Effector memory CD8-positive, alpha-beta T cell (primary cell): Measurements from ENCODE around the gene VGLL4.
"Not testable (repeated sequence)": the region's sequence is repeated elsewhere in the genome, so short reads cannot be mapped to it uniquely, and the experiment has no call there.

Source experiments
- ATAC-seq: fragments of 150-1000 bp; cut with Tn5 transposase; replicated peaks from 2 replicates; pipeline ENCODE4 v1.10.0; 2021; ENCODE audit warnings: mild to moderate bottlenecking, moderate library complexity
- DNase-seq, 3 experiments: peaks; one replicate each; pipeline ENCODE4 v3.0.0; 2021
- H3K27ac Mint-ChIP-seq, 2 donors: one replicate each; pipeline ENCODE4 v1.8.0; 2022; ENCODE audit warnings: mild to moderate bottlenecking in 2 of 2, mixed read lengths in 2 of 2, moderate library complexity in 2 of 2
- H3K27me3 Mint-ChIP-seq, 2 donors: one replicate each; pipeline ENCODE4 v1.8.0; 2022; ENCODE audit warnings: mixed read lengths in 2 of 2
- H3K36me3 Mint-ChIP-seq: one replicate; pipeline ENCODE4 v1.8.0; 2022; ENCODE audit warnings: mild to moderate bottlenecking, moderate library complexity, mixed read lengths; ENCODE audit not compliant: insufficient read depth
- H3K4me1 Mint-ChIP-seq, 2 donors: one replicate each; pipeline ENCODE4 v1.8.0; 2022; ENCODE audit warnings: low read depth in 2 of 2, mixed read lengths in 2 of 2
- H3K4me3 Mint-ChIP-seq, 2 donors: one replicate each; pipeline ENCODE4 v1.8.0; 2022; ENCODE audit warnings: mild to moderate bottlenecking in 2 of 2, mixed read lengths in 2 of 2, moderate library complexity in 2 of 2
- H3K9me3 Mint-ChIP-seq, 2 donors: one replicate each; pipeline ENCODE4 v1.8.0; 2022; ENCODE audit warnings: mixed read lengths in 2 of 2

The VGLL4 gene

DNA sequence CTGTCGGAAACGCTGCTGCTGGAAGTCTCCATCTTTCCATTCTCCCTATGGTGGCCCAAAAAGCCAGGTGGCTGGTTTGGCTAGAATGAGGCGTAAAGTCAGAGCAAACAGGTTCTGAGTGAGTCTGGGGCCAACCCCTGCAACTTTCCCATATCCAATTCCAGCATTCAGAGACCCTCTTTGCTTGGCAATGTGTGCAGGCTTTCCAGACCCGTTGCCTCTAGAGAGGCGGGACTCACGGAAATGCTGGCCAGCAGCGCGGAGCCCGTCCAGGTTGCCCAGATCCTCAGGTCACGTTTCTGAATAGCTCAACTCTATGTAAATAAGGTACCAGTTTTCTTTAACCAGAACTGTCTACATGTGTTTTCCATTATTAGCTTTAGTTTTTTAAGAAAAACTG lies 68.0 kb downstream of the VGLL4 start:
- Mint-ChIP-seq H3K9me3 (no peaks in the 10 kb centered on the region), H3K27ac (peak overlapping the region; percentile 23 to 31), H3K36me3 (peaks cover 4% of the 10 kb centered on the region), H3K4me1 (peaks cover 17 to 36% of the 10 kb centered on the region in 2 donors), H3K27me3 (no peaks in the 10 kb centered on the region), H3K4me3 (no peak overlapping the region)
- no peak for DNase-seq
- no peak for ATAC-seq

DNA sequence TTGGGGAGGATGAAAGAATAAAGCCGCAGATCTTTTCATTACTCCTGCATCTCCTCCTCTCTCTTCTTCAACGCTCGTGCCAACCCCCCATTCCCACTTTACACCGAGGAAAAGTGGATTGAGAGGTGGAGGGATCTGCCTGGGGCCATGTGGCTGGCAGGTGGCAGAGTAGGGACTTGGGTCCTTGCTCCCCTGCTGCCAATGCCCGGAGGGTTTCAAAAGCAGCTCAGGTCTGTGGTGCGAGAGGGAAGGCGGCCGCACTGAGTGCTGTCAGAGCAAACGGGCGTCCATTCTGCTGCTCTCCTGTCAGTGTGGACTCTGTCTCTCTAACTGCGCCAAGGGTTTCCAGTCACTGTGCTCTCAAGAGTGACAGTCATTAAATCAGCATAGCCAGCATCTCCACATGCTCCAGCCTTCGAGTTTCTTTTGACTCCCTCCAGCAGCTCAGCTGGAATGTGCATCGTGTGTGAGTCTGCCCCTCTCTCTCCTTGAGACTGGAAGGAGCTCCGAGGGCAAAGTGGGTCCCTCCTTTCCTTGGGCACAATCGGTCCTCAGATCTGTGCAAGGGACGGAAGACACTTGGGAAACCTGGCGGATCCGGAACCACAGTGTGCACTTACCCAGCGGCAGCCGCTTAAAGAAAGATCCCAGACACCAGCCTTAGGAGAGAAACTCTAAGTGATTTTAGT lies 68.6 kb downstream of the VGLL4 start:
- no peak for DNase-seq
- H3K27me3 Mint-ChIP-seq: no peaks in the 10 kb centered on the region
- peak overlapping the region in 1 of 2 donors; percentile 31 for H3K27ac Mint-ChIP-seq
- peaks cover 4% of the 10 kb centered on the region for H3K36me3 Mint-ChIP-seq
- H3K9me3 Mint-ChIP-seq: no peaks in the 10 kb centered on the region
- no peak overlapping the region for H3K4me3 Mint-ChIP-seq
- H3K4me1 Mint-ChIP-seq: peaks cover 15 to 37% of the 10 kb centered on the region in 2 donors
- ATAC-seq: no peak

DNA sequence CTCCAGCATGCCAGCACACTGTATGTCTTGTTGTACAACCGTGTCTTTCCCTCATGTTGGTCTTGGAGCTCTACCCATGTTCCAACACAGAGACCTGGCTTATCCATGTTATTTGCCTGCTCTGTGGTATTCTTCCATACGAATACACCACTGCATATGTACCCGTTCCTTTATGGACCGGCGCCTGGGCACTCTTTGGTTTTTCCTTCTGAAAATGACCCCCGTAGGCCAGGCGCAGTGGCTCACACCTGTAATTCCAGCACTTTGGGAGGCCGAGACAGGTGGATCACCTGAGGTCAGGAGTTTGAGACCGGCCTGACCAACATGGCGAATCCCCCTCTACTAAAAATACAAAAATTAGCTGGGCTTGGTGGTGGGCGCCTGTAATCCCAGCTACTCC lies 71.1 kb downstream of the VGLL4 start:
- DNase-seq, H3K9me3 Mint-ChIP-seq, H3K4me3 Mint-ChIP-seq, H3K27me3 Mint-ChIP-seq, ATAC-seq: not testable (repeated sequence)
- Mint-ChIP-seq H3K36me3 (peaks cover 10% of the 10 kb centered on the region), H3K4me1 (peaks cover 12 to 32% of the 10 kb centered on the region in 2 donors), H3K27ac (peak overlapping the region in 1 of 2 donors; percentile 83)

DNA sequence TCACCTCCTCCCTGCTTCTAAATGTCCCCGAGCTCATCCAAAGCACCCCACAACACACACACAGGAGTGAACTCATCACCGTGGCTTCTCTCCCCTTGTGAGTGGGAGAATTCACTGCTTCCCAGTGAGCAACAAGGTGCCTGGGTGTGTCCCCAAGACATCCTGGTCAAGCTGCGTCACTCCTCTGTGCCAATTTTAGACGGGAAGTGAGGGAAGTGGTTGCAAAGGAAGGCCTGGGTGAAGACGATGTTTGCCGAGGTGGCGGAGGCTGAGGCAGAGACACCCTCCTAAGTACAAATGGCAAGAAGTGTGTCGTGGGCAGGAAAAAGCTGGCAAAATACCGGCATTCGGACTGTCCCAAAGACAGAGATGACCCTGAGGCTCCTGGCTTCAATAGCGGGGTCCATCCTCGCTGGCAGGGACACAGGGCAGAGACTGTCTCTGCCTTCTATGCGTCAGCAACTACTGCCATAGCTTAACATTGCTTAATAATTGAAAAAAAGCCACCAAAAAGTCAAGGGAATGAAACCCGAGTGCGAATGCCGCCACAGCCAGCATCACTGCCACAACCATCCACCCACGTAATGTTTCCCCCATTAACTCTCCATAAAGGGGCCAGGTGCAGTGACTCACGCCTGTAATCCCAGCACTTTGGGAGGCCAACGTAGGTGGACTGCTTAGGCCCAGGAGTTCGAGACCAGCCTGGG lies 72.8 kb downstream of the VGLL4 start:
- Mint-ChIP-seq H3K9me3 (no peaks in the 10 kb centered on the region), H3K36me3 (peaks cover 11% of the 10 kb centered on the region), H3K27ac (peak overlapping the region; percentile 68 to 73), H3K4me1 (peaks cover 19 to 24% of the 10 kb centered on the region in 2 donors), H3K4me3 (no peak overlapping the region), H3K27me3 (no peaks in the 10 kb centered on the region)
- ATAC-seq (no peak), DNase-seq (no peak)

DNA sequence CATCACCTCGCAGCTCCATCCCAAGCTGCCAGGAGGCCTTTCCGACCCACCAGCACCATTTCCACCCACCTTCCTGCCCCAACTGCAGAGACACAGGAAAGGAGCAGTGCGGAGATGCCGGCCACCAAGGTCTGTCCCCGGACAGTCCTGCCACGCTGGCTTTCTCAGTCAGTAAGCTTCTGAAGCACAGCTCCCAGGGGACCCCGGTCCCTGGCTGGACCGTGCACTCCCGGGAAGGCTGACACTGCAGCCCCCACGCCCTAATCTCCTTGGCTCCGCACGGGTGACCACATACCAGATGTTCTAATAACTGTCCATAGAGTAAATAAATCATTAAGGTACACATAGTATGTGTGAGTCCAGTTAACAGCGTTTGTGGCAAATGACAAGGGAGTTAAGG lies 73.5 kb downstream of the VGLL4 start:
- peaks cover 19 to 24% of the 10 kb centered on the region in 2 donors for H3K4me1 Mint-ChIP-seq
- H3K9me3 Mint-ChIP-seq: no peaks in the 10 kb centered on the region
- peak overlapping the region; percentile 68 to 73 for H3K27ac Mint-ChIP-seq
- peaks cover 11% of the 10 kb centered on the region for H3K36me3 Mint-ChIP-seq
- DNase-seq: no peak
- H3K27me3 Mint-ChIP-seq: no peaks in the 10 kb centered on the region
- no peak overlapping the region for H3K4me3 Mint-ChIP-seq
- no peak for ATAC-seq

DNA sequence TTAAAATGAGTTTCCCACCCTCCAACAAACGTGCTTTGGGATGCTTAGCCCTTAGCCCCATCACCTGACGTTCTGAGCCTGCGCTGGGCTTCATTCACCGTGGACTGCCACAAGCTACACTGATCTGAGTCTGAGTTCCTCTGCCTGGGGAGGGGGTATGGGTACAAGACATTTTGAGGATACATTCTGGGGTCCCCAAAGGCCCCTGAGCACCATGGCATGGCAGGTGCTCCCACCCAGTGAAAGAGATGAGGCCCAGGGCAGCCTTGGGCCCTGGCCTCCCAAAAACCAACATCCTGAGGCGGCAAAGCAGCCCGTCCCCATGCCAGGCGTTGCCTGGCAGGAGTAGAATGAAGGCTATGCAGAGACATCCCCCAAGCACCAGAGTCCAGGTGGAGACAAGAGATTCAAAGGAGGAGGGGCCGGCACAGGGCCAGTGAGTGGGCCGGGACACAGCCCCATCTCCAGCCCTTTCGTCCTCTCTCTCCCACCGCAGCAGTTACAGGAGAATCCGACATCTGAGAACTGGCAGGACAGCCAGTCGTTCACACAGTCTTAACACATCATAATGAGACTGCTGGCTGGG lies 74.5 kb downstream of the VGLL4 start:
- Mint-ChIP-seq H3K27ac (peak overlapping the region; percentile 68 to 83), H3K4me1 (peaks cover 15 to 24% of the 10 kb centered on the region in 2 donors), H3K27me3 (no peaks in the 10 kb centered on the region), H3K36me3 (peaks cover 11% of the 10 kb centered on the region), H3K4me3 (no peak overlapping the region), H3K9me3 (no peaks in the 10 kb centered on the region)
- DNase-seq: no peak
- ATAC-seq: no peak

DNA sequence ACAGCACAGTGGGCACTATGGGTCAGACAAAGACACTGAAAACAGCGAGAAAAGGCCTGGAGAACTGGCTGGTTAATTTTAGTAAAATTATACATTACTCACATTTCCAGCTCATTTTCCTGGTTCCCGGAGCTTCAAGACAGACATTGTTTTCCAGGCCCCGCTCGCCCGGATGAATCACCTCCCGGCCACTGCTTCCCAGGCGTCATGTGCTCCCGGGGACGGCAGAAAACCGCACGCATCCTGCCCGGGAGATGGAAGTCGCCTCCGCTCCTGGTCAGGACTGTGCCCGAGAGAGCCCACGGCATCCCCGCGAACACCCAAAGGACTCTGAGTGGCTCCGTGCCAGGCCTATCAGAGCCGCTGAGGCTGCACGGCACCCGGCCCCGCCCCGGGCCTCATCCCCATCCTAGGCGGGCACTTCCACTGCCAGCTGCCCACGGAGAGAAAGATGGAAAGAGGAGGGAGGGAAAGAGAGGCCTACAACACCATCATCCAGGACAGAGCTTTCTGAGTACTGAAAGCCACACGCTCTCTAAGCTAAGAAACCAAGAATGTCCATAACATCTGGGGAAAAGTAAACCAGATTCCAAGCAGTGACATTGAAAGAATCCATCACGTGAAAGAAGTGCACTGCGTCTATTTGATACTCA lies 75.1 kb downstream of the VGLL4 start:
- H3K4me1 Mint-ChIP-seq: peaks cover 16 to 23% of the 10 kb centered on the region in 2 donors
- ATAC-seq (no peak), DNase-seq (no peak)
- H3K9me3 Mint-ChIP-seq: no peaks in the 10 kb centered on the region
- no peaks in the 10 kb centered on the region for H3K27me3 Mint-ChIP-seq
- peak overlapping the region; percentile 68 to 83 for H3K27ac Mint-ChIP-seq
- H3K36me3 Mint-ChIP-seq: peaks cover 16% of the 10 kb centered on the region
- no peak overlapping the region for H3K4me3 Mint-ChIP-seq

DNA sequence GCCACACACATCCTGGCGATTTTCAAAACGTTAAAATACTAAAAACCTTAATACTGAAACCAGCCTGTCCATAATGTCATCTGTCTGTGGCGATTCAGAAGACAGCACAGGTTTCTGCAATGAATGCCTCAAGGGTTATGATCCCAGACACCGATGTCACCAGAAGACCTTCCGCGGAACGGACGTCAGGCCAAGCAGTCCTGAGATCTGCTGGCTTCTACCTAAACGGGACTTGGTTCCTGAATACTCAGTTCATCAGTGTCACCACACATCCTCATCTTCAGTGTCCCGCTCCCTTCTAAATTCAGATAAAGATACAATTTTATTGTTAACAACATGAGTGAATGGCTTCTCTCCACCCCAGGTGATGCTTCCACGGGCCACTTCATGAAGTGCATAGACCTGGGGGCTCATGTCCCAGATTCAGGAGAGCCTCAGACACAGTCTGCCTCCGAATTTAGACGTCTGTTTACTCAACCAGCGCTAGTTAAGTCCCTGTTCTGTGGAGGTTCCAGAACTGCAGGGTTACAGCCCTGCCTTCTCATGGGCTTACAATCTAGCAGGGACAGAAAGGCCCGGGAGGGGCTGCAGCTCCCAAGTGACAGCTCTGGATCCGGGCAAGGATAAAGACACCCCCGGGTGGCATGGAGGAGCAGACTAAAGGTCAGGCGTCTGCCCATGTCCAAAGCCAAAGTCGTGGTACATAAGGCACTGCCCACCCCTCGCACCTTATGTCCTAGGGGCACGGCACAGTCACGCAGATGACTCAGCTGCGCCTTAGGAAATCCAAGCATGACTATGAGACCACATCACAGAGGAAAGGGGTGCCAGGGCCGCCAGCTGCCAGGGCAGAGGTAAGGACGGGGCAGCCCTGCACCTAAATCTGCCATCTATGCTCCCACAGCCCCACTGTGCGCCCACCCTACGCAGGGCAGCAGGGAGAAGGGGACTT lies 75.9 kb downstream of the VGLL4 start:
- peak overlapping the region in 1 of 2 donors; percentile 68 for H3K27ac Mint-ChIP-seq
- no peak overlapping the region for H3K4me3 Mint-ChIP-seq

DNA sequence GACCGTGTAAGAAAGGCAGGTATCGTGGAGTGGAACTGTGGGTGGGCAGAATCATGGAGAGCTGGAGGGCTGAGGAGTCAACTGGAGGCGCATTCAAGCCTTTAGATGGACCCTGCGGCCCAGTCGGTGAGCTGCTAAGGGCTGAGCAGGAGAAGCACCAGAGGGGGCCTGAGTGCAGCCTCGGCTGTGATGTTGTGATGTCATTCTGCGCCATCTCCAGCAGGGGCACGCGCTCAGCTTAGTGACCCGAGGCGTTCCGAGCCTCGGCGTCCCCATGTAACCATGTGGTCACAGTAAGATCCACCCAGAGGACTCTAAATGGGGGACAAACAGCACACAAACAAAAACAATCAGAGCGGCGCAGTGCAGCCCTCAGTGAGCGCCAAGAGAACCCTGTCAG lies 76.8 kb downstream of the VGLL4 start:
- H3K27ac Mint-ChIP-seq: no peak overlapping the region
- H3K9me3 Mint-ChIP-seq: no peaks in the 10 kb centered on the region
- no peak overlapping the region for H3K4me3 Mint-ChIP-seq
- no peaks in the 10 kb centered on the region for H3K27me3 Mint-ChIP-seq
- H3K4me1 Mint-ChIP-seq: peaks cover 15 to 20% of the 10 kb centered on the region in 2 donors
- no peak for DNase-seq
- no peak for ATAC-seq
- peaks cover 24% of the 10 kb centered on the region for H3K36me3 Mint-ChIP-seq

More for the DNA sequence above, 75.9 kb downstream of the VGLL4 start:
- peaks cover 18% of the 10 kb centered on the region for H3K36me3 Mint-ChIP-seq
- H3K27me3 Mint-ChIP-seq: no peaks in the 10 kb centered on the region
- H3K9me3 Mint-ChIP-seq: no peaks in the 10 kb centered on the region
- DNase-seq (no peak), ATAC-seq (no peak)
- peaks cover 18 to 24% of the 10 kb centered on the region in 2 donors for H3K4me1 Mint-ChIP-seq

DNA sequence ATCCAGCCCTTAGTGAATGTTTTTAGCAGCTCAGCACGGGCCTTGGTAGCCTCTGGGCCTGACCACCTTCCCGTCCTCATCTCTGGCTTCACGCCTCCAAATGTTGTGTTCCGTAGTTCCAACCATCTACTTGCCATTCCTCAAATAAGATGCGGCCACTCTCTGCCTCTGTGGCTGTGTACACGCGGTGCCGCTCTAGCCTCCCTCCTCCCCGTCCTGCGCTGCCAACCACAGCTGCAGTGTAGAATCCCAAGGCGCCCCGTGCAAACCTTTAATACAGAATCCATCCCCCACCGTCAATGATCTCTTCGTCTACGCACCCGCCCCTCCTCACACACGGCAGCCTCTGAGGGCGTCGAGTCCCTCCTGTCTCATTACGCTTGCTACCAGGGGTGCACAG lies 77.2 kb downstream of the VGLL4 start:
- Mint-ChIP-seq H3K36me3 (peaks cover 26% of the 10 kb centered on the region), H3K27ac (no peak overlapping the region)
- ATAC-seq: no peak

DNA sequence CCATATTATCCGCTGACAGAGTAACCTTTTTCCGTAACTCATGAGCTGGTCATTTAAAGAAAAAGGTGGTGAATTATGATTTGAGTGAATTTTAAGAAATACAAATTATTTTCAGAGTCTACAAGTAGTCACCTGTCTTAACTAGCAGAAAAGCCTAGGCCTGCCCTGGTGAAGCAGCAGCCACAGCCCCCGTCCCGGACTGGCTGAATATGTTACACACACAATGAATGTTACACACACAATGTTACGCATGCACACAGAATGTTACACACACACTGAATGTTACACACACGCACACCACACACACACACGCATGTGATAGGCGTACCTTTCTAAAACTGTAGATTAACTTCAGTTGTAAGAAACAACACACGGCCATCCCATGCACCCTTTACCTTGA lies 77.8 kb downstream of the VGLL4 start:
- no peaks in the 10 kb centered on the region for H3K9me3 Mint-ChIP-seq
- no peak for DNase-seq
- H3K27me3 Mint-ChIP-seq: no peaks in the 10 kb centered on the region
- H3K4me1 Mint-ChIP-seq: peaks cover 15 to 20% of the 10 kb centered on the region in 2 donors
- no peak overlapping the region for H3K4me3 Mint-ChIP-seq
- ATAC-seq: no peak
- H3K27ac Mint-ChIP-seq: peak overlapping the region in 1 of 2 donors; percentile 13
- H3K36me3 Mint-ChIP-seq: peaks cover 26% of the 10 kb centered on the region

More for the DNA sequence above, 77.2 kb downstream of the VGLL4 start:
- H3K27me3 Mint-ChIP-seq: no peaks in the 10 kb centered on the region
- H3K4me1 Mint-ChIP-seq: peaks cover 15 to 20% of the 10 kb centered on the region in 2 donors
- DNase-seq: no peak
- no peak overlapping the region for H3K4me3 Mint-ChIP-seq
- no peaks in the 10 kb centered on the region for H3K9me3 Mint-ChIP-seq

DNA sequence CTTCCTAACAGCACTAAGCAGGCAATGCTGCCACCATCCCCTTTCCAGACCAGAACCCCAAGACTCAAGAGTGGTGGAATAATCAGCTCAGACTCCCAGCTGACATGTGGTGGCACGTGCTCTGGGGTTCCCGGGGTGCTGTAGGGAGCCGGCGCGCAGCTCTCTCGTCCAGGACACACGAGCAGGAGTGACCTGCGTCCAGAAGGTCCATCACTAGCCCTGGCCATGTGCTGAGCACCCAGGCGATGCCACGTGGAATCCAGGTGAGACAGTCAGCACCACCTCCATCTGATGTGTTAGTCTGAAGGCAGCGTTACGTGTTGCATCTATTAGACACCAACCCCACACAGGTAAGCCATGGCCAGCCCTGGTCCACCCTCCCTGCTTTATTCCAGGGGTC lies 78.2 kb downstream of the VGLL4 start:
- no peaks in the 10 kb centered on the region for H3K9me3 Mint-ChIP-seq
- no peak for DNase-seq
- H3K27me3 Mint-ChIP-seq: no peaks in the 10 kb centered on the region
- H3K36me3 Mint-ChIP-seq: peaks cover 26% of the 10 kb centered on the region
- no peak for ATAC-seq
- no peak overlapping the region for H3K4me3 Mint-ChIP-seq
- H3K27ac Mint-ChIP-seq: peak overlapping the region in 1 of 2 donors; percentile 38
- peaks cover 13 to 15% of the 10 kb centered on the region in 2 donors for H3K4me1 Mint-ChIP-seq
